ENCODE measurements around the gene FLNB. TPM values are rescaled to one million over a fixed set of nuclear protein-coding genes. Genes with fewer than 3 reads are reported as not detected.
A peak's percentile ranks its signal among the peaks of the same experiment; 100 is the strongest.

FLNB gene
- total and polyA plus RNA-seq, 4 experiments from 2014 or later, result 3.9 to 28.5 (median 18.5) TPM

DNA sequence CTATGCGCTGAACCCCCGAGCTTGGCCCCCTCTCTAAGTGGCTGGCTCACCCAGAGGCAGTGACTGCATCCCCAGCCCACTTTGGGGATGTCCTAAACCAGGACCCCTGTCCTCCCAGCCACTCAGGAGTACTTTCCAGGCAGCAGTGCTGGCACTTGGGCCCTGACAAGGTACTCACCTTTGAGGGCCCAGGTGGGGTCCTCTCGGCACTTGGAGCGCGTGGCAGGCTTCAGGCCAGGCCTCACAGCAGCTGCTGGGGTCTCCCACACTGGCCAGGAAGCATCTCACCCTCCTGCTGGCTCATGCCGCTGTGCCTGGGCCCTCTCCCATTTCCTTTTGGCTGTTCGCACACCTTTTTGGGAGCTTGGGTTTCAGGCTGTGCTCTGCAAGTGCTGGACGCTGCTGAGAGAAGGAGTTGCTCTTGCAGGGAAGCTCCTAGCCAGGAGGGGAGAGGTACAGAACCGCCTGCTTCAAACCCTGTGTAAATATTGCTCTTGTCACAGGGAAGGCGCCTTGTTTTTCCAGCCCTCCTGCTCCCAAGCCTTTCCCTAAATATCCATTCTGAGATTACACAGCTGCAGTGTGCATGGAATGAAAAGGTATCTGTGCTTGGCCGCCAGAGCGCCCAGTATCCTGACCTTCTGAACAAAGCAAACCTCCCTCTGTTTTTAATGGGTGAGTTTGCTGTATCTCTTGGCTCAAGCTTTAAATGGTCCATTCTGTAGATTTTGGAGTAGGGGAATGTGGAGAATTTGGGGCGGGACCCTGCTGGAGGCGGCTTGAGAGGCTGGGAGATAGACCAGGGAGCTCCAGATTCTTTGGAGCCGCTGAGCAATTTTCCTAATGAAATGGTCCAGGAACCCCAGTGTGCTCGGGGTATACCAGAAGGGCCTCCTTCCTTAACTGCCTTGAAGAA is 156.9 kb downstream of the FLNB start:
- no peaks in the 10 kb centered on the region for H3K4me1 Mint-ChIP-seq

DNA sequence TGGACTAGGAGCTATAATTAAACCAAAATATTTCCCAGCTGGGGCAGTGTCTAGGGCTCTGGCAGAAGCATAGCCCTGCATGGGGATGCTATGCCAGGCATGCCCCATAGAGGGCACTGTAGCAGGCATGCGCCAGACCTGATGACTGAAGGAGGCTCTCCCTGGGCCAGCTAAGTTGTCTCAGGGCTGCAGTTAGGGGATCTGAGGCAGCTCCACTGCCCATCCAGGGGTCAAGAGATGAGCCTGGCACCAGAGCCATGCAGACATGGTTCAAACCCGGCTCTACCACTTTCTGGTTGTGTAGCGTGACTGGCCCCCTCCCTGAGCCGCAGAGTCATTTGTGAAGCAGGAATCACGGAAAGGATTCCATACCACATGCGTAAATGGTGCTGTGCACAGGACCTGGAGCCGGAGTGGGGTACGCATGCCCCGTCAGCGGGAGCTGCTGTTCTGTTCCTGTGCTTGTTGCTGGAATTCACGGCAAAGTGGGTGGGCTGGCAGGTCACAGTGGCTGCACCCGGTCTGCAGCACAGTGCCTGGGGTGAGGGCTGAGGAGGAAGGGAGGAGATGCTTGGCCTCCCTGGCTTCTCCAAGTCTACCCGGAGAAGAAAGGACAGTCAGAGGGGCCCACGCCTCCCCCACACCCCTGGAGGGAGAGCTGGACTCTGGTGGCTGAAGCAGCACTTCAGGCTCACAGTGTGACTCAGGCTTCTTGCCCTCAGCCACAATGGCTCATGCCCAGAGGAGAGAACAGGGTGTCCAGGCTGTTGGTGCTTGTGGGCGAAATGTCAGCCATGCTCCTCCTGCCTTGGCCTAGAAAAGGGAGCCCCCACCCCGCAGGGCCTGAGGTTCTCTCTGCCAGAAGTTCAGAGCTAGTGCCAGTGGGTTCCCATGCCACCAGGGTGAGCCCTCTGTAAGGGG is 159.5 kb downstream of the FLNB start:
- H3K36me3 ChIP-seq (ENCODE audit: insufficient read depth, low read length), result peaks cover 5% of the 10 kb centered on the region
- no peaks in the 10 kb centered on the region for H3K9me3 Mint-ChIP-seq
- H3K4me3 ChIP-seq (ENCODE audit: low read length in 2 of 2), result no peak overlapping the region
- intact Hi-C loops (cut with micrococcal nuclease), result no loop called here
- H3K4me3 Mint-ChIP-seq, result no peak overlapping the region
- H3K27me3 ChIP-seq (ENCODE audit: insufficient read depth, low read length), result no peaks in the 10 kb centered on the region
- DNase-seq, result peak; percentile 21 to 51 (median 29)
- H3K4me1 ChIP-seq (ENCODE audit: insufficient read depth, low read length), result no peaks in the 10 kb centered on the region
- peaks cover 24 to 40% of the 10 kb centered on the region in 2 donors for H3K36me3 Mint-ChIP-seq
- CTCF ChIA-PET (ENCODE audit: partially characterized antibody), result interaction anchor here (0.6 to 6.9 kb wide), 21 partner anchors 9 to 887 kb away, joined by 3 to 59 read pairs (median 4); partner anchors contain the start of gene FLNB
- H3K4me1 Mint-ChIP-seq, result no peaks in the 10 kb centered on the region
- H3K27ac ChIP-seq (ENCODE audit: low read depth, low read length), result no peak overlapping the region
- no peaks in the 10 kb centered on the region for H3K27me3 Mint-ChIP-seq
- peak overlapping the region in 3 of 7 donors; percentile 13 to 43 (median 22) for H3K27ac Mint-ChIP-seq
- no peaks in the 10 kb centered on the region for H3K9me3 ChIP-seq (ENCODE audit: control insufficient read depth in 1 of 2, low read length in 2 of 2)
- POLR2A ChIA-PET (ENCODE audit: partially characterized antibody), result interaction anchor here (0.7 kb wide), 1 partner anchor 18 kb away, joined by 3 read pairs; no protein-coding TSS in a partner anchor

More for the DNA sequence above, 156.9 kb downstream of the FLNB start:
- Histone ChIP-seq H3K36me3 (ENCODE audit: insufficient read depth, low read length) (peaks cover 8% of the 10 kb centered on the region), H3K4me1 (ENCODE audit: insufficient read depth, low read length) (no peaks in the 10 kb centered on the region), H3K4me3 (ENCODE audit: low read length in 2 of 2) (no peak overlapping the region), H3K27ac (ENCODE audit: low read depth, low read length) (no peak overlapping the region), H3K27me3 (ENCODE audit: insufficient read depth, low read length) (no peaks in the 10 kb centered on the region), H3K9me3 (ENCODE audit: control insufficient read depth in 1 of 2, low read length in 2 of 2) (no peaks in the 10 kb centered on the region)
- ChIA-PET POLR2A (ENCODE audit: partially characterized antibody) (interaction anchor here (0.6 kb wide), 1 partner anchor 174 kb away, joined by 3 read pairs; no protein-coding TSS in a partner anchor), CTCF (ENCODE audit: partially characterized antibody) (interaction anchor here (0.6 to 6.9 kb wide), 9 partner anchors 8 to 569 kb away, joined by 3 to 59 read pairs (median 4); partner anchors contain the start of gene FLNB)
- H3K27ac Mint-ChIP-seq, result no peak overlapping the region
- intact Hi-C loops (cut with micrococcal nuclease), result no loop called here
- H3K27me3 Mint-ChIP-seq, result no peaks in the 10 kb centered on the region
- no peak for DNase-seq
- no peaks in the 10 kb centered on the region for H3K9me3 Mint-ChIP-seq
- H3K36me3 Mint-ChIP-seq, result peaks cover 43 to 47% of the 10 kb centered on the region in 2 donors
- no peak overlapping the region for H3K4me3 Mint-ChIP-seq

DNA sequence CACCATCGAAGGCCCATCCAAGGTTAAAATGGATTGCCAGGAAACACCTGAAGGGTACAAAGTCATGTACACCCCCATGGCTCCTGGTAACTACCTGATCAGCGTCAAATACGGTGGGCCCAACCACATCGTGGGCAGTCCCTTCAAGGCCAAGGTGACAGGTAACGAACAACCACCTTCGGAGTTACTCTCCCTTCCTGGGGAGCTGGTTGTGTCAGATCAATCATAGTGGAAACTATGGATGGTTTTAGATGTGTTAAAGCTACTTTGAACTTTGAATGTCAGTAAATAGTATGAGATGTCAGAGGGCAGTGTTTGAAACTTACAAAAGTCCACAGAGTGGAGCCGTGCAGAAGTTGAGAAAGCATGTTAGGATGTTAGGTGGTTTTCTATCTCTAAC is 160.3 kb downstream of the FLNB start:
- Mint-ChIP-seq H3K9me3 (no peaks in the 10 kb centered on the region), H3K27ac (peak overlapping the region in 2 of 7 donors; percentile 22 to 43), H3K36me3 (peaks cover 17 to 35% of the 10 kb centered on the region in 2 donors), H3K27me3 (no peaks in the 10 kb centered on the region), H3K4me1 (no peaks in the 10 kb centered on the region), H3K4me3 (no peak overlapping the region)
- no peak for DNase-seq
- Histone ChIP-seq H3K36me3 (ENCODE audit: insufficient read depth, low read length) (peaks cover 2% of the 10 kb centered on the region), H3K4me3 (ENCODE audit: low read length in 2 of 2) (no peak overlapping the region), H3K27ac (ENCODE audit: low read depth, low read length) (no peak overlapping the region), H3K9me3 (ENCODE audit: control insufficient read depth in 1 of 2, low read length in 2 of 2) (no peaks in the 10 kb centered on the region), H3K4me1 (ENCODE audit: insufficient read depth, low read length) (no peaks in the 10 kb centered on the region), H3K27me3 (ENCODE audit: insufficient read depth, low read length) (no peaks in the 10 kb centered on the region)
- POLR2A ChIA-PET (ENCODE audit: partially characterized antibody), result no interaction called here
- CTCF ChIA-PET (ENCODE audit: partially characterized antibody), result interaction anchor here (1.6 to 6.9 kb wide), 4 partner anchors 11 to 771 kb away, joined by 3 to 59 read pairs (median 12); partner anchors contain the start of gene FLNB
- intact Hi-C loops (cut with micrococcal nuclease), result no loop called here

DNA sequence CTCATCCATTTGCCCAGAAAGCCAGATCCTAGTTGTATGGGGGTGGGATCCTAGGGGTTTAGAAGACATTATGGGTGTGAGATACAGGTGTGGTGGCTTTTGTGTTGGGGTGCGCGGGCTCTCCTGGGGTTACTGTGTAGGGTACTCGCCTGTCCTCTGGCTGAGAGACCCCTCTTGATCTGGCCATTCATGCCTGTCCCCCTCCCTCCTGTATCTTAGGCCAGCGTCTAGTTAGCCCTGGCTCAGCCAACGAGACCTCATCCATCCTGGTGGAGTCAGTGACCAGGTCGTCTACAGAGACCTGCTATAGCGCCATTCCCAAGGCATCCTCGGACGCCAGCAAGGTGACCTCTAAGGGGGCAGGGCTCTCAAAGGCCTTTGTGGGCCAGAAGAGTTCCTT is 161.1 kb downstream of the FLNB start:
- intact Hi-C loops (cut with micrococcal nuclease), result no loop called here
- H3K4me3 ChIP-seq (ENCODE audit: low read length in 2 of 2), result no peak overlapping the region
- H3K36me3 ChIP-seq (ENCODE audit: insufficient read depth, low read length), result no peaks in the 10 kb centered on the region
- no peaks in the 10 kb centered on the region for H3K4me1 Mint-ChIP-seq
- H3K27ac Mint-ChIP-seq, result peak overlapping the region in 1 of 7 donors; percentile 55
- POLR2A ChIA-PET (ENCODE audit: partially characterized antibody), result no interaction called here
- no peaks in the 10 kb centered on the region for H3K27me3 Mint-ChIP-seq
- DNase-seq, result no peak
- peaks cover 12 to 27% of the 10 kb centered on the region in 2 donors for H3K36me3 Mint-ChIP-seq
- H3K4me3 Mint-ChIP-seq, result no peak overlapping the region
- H3K4me1 ChIP-seq (ENCODE audit: insufficient read depth, low read length), result no peaks in the 10 kb centered on the region
- H3K9me3 Mint-ChIP-seq, result no peaks in the 10 kb centered on the region
- H3K27me3 ChIP-seq (ENCODE audit: insufficient read depth, low read length), result no peaks in the 10 kb centered on the region
- H3K9me3 ChIP-seq (ENCODE audit: control insufficient read depth in 1 of 2, low read length in 2 of 2), result no peaks in the 10 kb centered on the region
- no peak overlapping the region for H3K27ac ChIP-seq (ENCODE audit: low read depth, low read length)
- CTCF ChIA-PET (ENCODE audit: partially characterized antibody), result no interaction called here

DNA sequence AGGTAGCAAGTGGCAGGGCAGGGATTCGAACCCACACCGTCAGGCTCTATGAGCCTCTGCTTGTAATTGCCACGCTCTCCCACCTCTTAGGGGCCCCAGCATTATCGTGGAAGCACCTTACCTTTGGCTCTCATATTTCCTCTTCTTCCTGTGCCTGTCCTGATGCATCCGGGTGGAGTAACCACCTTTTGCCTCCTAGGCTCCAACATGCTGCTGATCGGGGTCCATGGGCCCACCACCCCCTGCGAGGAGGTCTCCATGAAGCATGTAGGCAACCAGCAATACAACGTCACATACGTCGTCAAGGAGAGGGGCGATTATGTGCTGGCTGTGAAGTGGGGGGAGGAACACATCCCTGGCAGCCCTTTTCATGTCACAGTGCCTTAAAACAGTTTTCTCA is 162.2 kb downstream of the FLNB start:
- Mint-ChIP-seq H3K4me1 (no peaks in the 10 kb centered on the region), H3K36me3 (peaks cover 12 to 27% of the 10 kb centered on the region in 2 donors), H3K9me3 (no peaks in the 10 kb centered on the region), H3K27me3 (no peaks in the 10 kb centered on the region), H3K4me3 (no peak overlapping the region), H3K27ac (peak overlapping the region in 1 of 7 donors; percentile 78)
- H3K4me3 ChIP-seq (ENCODE audit: low read length in 2 of 2), result no peak overlapping the region
- CTCF ChIA-PET (ENCODE audit: partially characterized antibody), result no interaction called here
- DNase-seq, result no peak
- H3K27me3 ChIP-seq (ENCODE audit: insufficient read depth, low read length), result no peaks in the 10 kb centered on the region
- no peaks in the 10 kb centered on the region for H3K9me3 ChIP-seq (ENCODE audit: control insufficient read depth in 1 of 2, low read length in 2 of 2)
- H3K27ac ChIP-seq (ENCODE audit: low read depth, low read length), result no peak overlapping the region
- POLR2A ChIA-PET (ENCODE audit: partially characterized antibody), result no interaction called here
- intact Hi-C loops (cut with micrococcal nuclease), result no loop called here
- no peaks in the 10 kb centered on the region for H3K4me1 ChIP-seq (ENCODE audit: insufficient read depth, low read length)
- no peaks in the 10 kb centered on the region for H3K36me3 ChIP-seq (ENCODE audit: insufficient read depth, low read length)

DNA sequence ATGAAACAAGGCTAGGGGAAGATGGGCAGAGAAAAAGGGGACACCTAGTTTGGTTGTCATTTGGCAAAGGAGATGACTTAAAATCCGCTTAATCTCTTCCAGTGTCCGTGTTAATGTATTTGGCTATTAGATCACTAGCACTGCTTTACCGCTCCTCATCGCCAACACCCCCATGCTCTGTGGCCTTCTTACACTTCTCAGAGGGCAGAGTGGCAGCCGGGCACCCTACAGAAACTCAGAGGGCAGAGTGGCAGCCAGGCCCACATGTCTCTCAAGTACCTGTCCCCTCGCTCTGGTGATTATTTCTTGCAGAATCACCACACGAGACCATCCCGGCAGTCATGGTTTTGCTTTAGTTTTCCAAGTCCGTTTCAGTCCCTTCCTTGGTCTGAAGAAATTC is 162.9 kb downstream of the FLNB start:
- Mint-ChIP-seq H3K4me3 (no peak overlapping the region), H3K27ac (peak overlapping the region in 1 of 7 donors; percentile 49), H3K4me1 (peaks cover 0 to 2% (median 0%) of the 10 kb centered on the region in 4 donors), H3K36me3 (peaks cover 12 to 27% of the 10 kb centered on the region in 2 donors), H3K9me3 (no peaks in the 10 kb centered on the region), H3K27me3 (no peaks in the 10 kb centered on the region)
- Histone ChIP-seq H3K4me3 (ENCODE audit: low read length in 2 of 2) (no peak overlapping the region), H3K36me3 (ENCODE audit: insufficient read depth, low read length) (no peaks in the 10 kb centered on the region), H3K4me1 (ENCODE audit: insufficient read depth, low read length) (no peaks in the 10 kb centered on the region), H3K27ac (ENCODE audit: low read depth, low read length) (no peak overlapping the region), H3K27me3 (ENCODE audit: insufficient read depth, low read length) (no peaks in the 10 kb centered on the region), H3K9me3 (ENCODE audit: control insufficient read depth in 1 of 2, low read length in 2 of 2) (no peaks in the 10 kb centered on the region)
- POLR2A ChIA-PET (ENCODE audit: partially characterized antibody), result no interaction called here
- intact Hi-C loops (cut with micrococcal nuclease), result no loop called here
- CTCF ChIA-PET (ENCODE audit: partially characterized antibody), result interaction anchor here (0.9 to 1.3 kb wide), 2 partner anchors 12 to 17 kb away, joined by 3 read pairs; no protein-coding TSS in a partner anchor
- DNase-seq, result no peak
